K562 (cell line): ENCODE results near the gene SMG6. TPM values are rescaled to one million over a fixed set of nuclear protein-coding genes. Genes with fewer than 3 reads are reported as not detected.

ENCODE experiments used
- ATAC-seq: fragments of 200-7000 bp; cut with Tn5 transposase; 3 replicates; pipeline ENCODE4 v1.9.1; 2020; ENCODE audit warnings: moderate library complexity
- BruUV-seq: library from RNA; stranded (reverse); fragments of 400-500 nt; replicated peaks from 2 replicates; lab custom pipeline; 2021; lab: Mats Ljungman, UMichigan
- CTCF ChIA-PET: fragments of 300-600 bp; formaldehyde crosslinking; extraction: SDS; loops from one replicate; lab custom pipeline; 2021; ENCODE audit warnings: low intra/inter-chr PET ratio; lab: Yijun Ruan, JAX
- POLR2A ChIA-PET: fragments of 300-600, 350-650 bp; sonication (Branson Sonifier 250); formaldehyde crosslinking; extraction: SDS; loops from one replicate; lab custom pipeline; 2021; ENCODE audit warnings: antibody characterized with exemption, inconsistent platforms; lab: Yijun Ruan, JAX
- DNase-seq, 4 experiments: peaks; one replicate each; pipeline versions ENCODE4 v3.0.0 to v3.0.0-alpha.2; 2011 to 2018; ENCODE audit warnings: low spot score in 3 of 4, mixed read lengths in 3 of 4; ENCODE audit errors: extremely low read depth in 1 of 4
- FAIRE-seq: peaks from 2 replicates; lab custom pipeline; 2011; peaks lifted over from hg19 to GRCh38; lab: Jason Lieb, UNC
- H2AFZ ChIP-seq: 2 replicates; pipeline ENCODE4 v1.6.0; 2011; ENCODE audit warnings: low read depth, low read length, control low read depth, inconsistent platforms
- H3K27ac ChIP-seq: fragments of 200-600 bp; 3 replicates; pipeline ENCODE4 v1.8.0; 2011; ENCODE audit warnings: low read depth, mild to moderate bottlenecking, control low read depth, inconsistent platforms, low read length, moderate library complexity, mixed read lengths; ENCODE audit errors: extremely low read depth
- H3K27me3 ChIP-seq, 2 experiments: fragments of 300-600 bp in 1 of 2; 2 replicates in 1 of 2; 3 replicates in 1 of 2; pipeline versions ENCODE4 v1.6.0 to v1.8.0; 2011; ENCODE audit warnings: inconsistent platforms in 2 of 2, low read length in 2 of 2, mild to moderate bottlenecking in 1 of 2, mixed read lengths in 1 of 2, moderate library complexity in 1 of 2; ENCODE audit not compliant: control insufficient read depth in 2 of 2, insufficient read depth in 2 of 2
- H3K36me3 ChIP-seq: fragments of 300-600 bp; 3 replicates; pipeline ENCODE4 v1.8.0; 2011; ENCODE audit warnings: mild to moderate bottlenecking, low read length, inconsistent platforms; ENCODE audit not compliant: control insufficient read depth, insufficient read depth
- H3K4me1 ChIP-seq, 2 experiments: fragments of 200-600 bp in 1 of 2; replicated peaks in 1 of 2; 2 replicates in 1 of 2; 3 replicates in 1 of 2; pipeline versions ENCODE4 v1.5.1 to v1.8.0; 2011; ENCODE audit warnings: inconsistent platforms in 2 of 2, low read length in 2 of 2, mild to moderate bottlenecking in 1 of 2, mixed read lengths in 1 of 2, moderate library complexity in 1 of 2; ENCODE audit not compliant: control insufficient read depth in 2 of 2, insufficient read depth in 2 of 2
- H3K4me2 ChIP-seq: 2 replicates; pipeline ENCODE4 v1.6.1; 2011; ENCODE audit warnings: low read length, control low read depth, inconsistent platforms, mixed read lengths; ENCODE audit not compliant: insufficient read depth
- H3K4me3 ChIP-seq: fragments of 200-600 bp; sonication (generic), shearing (Covaris generic); 2 replicates; pipeline ENCODE4 v1.5.1; 2016; ENCODE audit warnings: control low read depth, inconsistent platforms
- H3K79me2 ChIP-seq: fragments of 200-600 bp; 3 replicates; pipeline ENCODE4 v1.8.0; 2011; ENCODE audit warnings: low read length, inconsistent platforms; ENCODE audit not compliant: control insufficient read depth, insufficient read depth
- H3K9ac ChIP-seq, 2 experiments: 2 replicates each; pipeline versions ENCODE4 v1.6.0 to v1.6.1; 2011; ENCODE audit warnings: low read depth in 2 of 2, low read length in 2 of 2, control low read depth in 1 of 2, inconsistent platforms in 1 of 2, mild to moderate bottlenecking in 1 of 2, mixed read lengths in 1 of 2; ENCODE audit not compliant: insufficient read depth in 1 of 2
- H3K9me1 ChIP-seq: one replicate; pipeline ENCODE4 v1.6.0; 2011; ENCODE audit warnings: inconsistent platforms, mild to moderate bottlenecking, low read length, moderate library complexity; ENCODE audit not compliant: control insufficient read depth, insufficient read depth
- H3K9me3 ChIP-seq: replicated peaks from 2 replicates; pipeline ENCODE4 v1.5.1; 2011; ENCODE audit warnings: low read depth, low read length, inconsistent platforms; ENCODE audit not compliant: control insufficient read depth, insufficient read depth
- H4K20me1 ChIP-seq: replicated peaks from 2 replicates; pipeline ENCODE4 v1.6.1; 2011; ENCODE audit warnings: low read length, inconsistent platforms, mixed read lengths; ENCODE audit not compliant: control insufficient read depth, insufficient read depth
- ATF6 ChIP-seq: sonication (generic); formaldehyde crosslinking; IDR thresholded peaks from 2 replicates; pipeline ENCODE4 v1.4.0; 2020; ENCODE audit warnings: mild to moderate bottlenecking, missing genetic modification reagents
- BCOR ChIP-seq: fragments of 450-650 bp; IDR thresholded peaks from 2 replicates; pipeline ENCODE4 v1.6.1; 2016
- COPS2 ChIP-seq: fragments of 450-650 bp; conservative IDR thresholded peaks from 2 replicates; pipeline ENCODE4 v1.6.1; 2016; ENCODE audit warnings: mild to moderate bottlenecking, moderate library complexity
- PCBP1 ChIP-seq: fragments of 200-400 bp; formaldehyde crosslinking; IDR thresholded peaks from 2 replicates; pipeline ENCODE4 v1.6.1; 2018; ENCODE audit warnings: mild to moderate bottlenecking, low read depth, low read length; ENCODE audit not compliant: poor library complexity, severe bottlenecking
- RBFOX2 ChIP-seq: fragments of 200-400 bp; formaldehyde crosslinking; IDR thresholded peaks from 2 replicates; pipeline ENCODE4 v1.6.1; 2017; ENCODE audit warnings: low read depth, mild to moderate bottlenecking, low read length, moderate library complexity
- RFX1 ChIP-seq: fragments of 450-650 bp; IDR thresholded peaks from 2 replicates; pipeline ENCODE4 v1.6.1; 2016; ENCODE audit warnings: mild to moderate bottlenecking, moderate library complexity
- TAF7 ChIP-seq: fragments of 450-650 bp; IDR thresholded peaks from 2 replicates; pipeline ENCODE4 v1.6.1; 2016; ENCODE audit warnings: missing genetic modification characterization, missing compliant biosample characterization
- THRAP3 ChIP-seq: fragments of 450-650 bp; IDR thresholded peaks from 2 replicates; pipeline ENCODE4 v1.6.1; 2016; ENCODE audit warnings: mild to moderate bottlenecking, inconsistent platforms, borderline replicate concordance
- ZNF184 ChIP-seq: sonication (generic); formaldehyde crosslinking; IDR thresholded peaks from 2 replicates; pipeline ENCODE4 v1.5.0; 2020; ENCODE audit warnings: missing genetic modification reagents
- ZNF277 ChIP-seq: fragments of 250-450 bp; sonication (Bioruptor Pico); IDR thresholded peaks from 2 replicates; pipeline ENCODE4 v1.8.0; 2022; ENCODE audit warnings: inconsistent platforms, mild to moderate bottlenecking, moderate library complexity, borderline replicate concordance
- ZSCAN29 ChIP-seq: fragments of 450-650 bp; IDR thresholded peaks from 2 replicates; pipeline ENCODE4 v1.6.1; 2017
- WGBS: fragments of 100-300 bp; shearing (Covaris generic); methylation state at CpG from one replicate; pipeline ENCODE4 v1.1.6; 2016; ENCODE audit warnings: low coverage, mixed read lengths; ENCODE audit not compliant: insufficient coverage; ENCODE audit errors: missing lambda C conversion rate; 5-methylcytosine and 5-hydroxymethylcytosine counted together
- in situ Hi-C: fragments of 300-500 bp; cut with MboI; formaldehyde crosslinking; loops from 4 replicates; pipeline ENCODE4 v1.15.0; 2018; ENCODE audit warnings: inconsistent platforms, mixed read lengths
- intact Hi-C: fragments of 100-400 bp; cut with micrococcal nuclease; formaldehyde crosslinking; loops from 2 replicates; pipeline ENCODE4 v1.14.2; 2022
- polyA plus RNA-seq, 8 experiments: library from polyadenylated mRNA; depleted of rRNA in 4 of 8; stranded (reverse) in 5 of 8; unstranded in 3 of 8; fragments of >200 nt; fragmentation: Nextera tagmentation in 2 of 8; fragmentation: Illumina TruSeq in 1 of 8; extraction: Ambion mirVana in 2 of 8; extraction: Trizol in 1 of 8; gene quantifications; 2 replicates each; pipeline versions ENCODE4 v1.2.1 to v1.2.3, GENCODE V29; 2011 to 2014; ENCODE audit warnings: inconsistent platforms in 1 of 8, missing spikeins in 1 of 8
- total RNA-seq, 7 experiments: library from RNA; depleted of rRNA in 6 of 7; stranded (reverse); fragments of >200 nt in 6 of 7; fragmentation: Illumina TruSeq in 2 of 7; extraction: Trizol in 2 of 7; gene quantifications; 2 replicates each; pipeline versions ENCODE4 v1.2.1 to v1.2.3, GENCODE V29; 2011 to 2021; ENCODE audit warnings: low replicate concordance in 1 of 7

The SMG6 gene
- total and polyA plus RNA-seq, 9 of the 15 experiments (the other 6 are each of a cell fraction or from before 2014, with no cell fraction given), result 0.44 to 13.9 (median 6.0) TPM

GRCh38 chr17:2035541-2036488, 267.8 kb downstream of the SMG6 start:
- FAIRE-seq, result no peak
- no peaks in the 10 kb centered on the region for H4K20me1 ChIP-seq
- BruUV-seq, result no TSS peak
- no peak for TF ChIP-seq PCBP1
- TF ChIP-seq TAF7 (tag), result no peak
- TF ChIP-seq ZSCAN29, result no peak
- TF ChIP-seq ZNF277 (CRISPR knock-in tag), result no peak
- TF ChIP-seq RBFOX2, result peak; percentile 15; the same call in 1 of the 2 replicates
- TF ChIP-seq ZNF184 (CRISPR knock-in tag), result no peak
- TF ChIP-seq COPS2, result no peak
- TF ChIP-seq BCOR, result no peak
- no peak for TF ChIP-seq ATF6 (CRISPR knock-in tag)
- TF ChIP-seq THRAP3, result no peak
- TF ChIP-seq RFX1, result peak; percentile 52; the same call in 1 of the 2 replicates
- peaks cover 8% of the 10 kb centered on the region; the same call in 2 of the 3 replicates for H3K79me2 ChIP-seq
- no peak for ATAC-seq
- peaks cover 30% of the 10 kb centered on the region; the same call in 2 of the 3 replicates for H3K36me3 ChIP-seq
- no peak overlapping the region for H3K9ac ChIP-seq
- H3K27ac ChIP-seq, result no peak overlapping the region
- DNase-seq, result no peak
- no peak overlapping the region for H3K4me3 ChIP-seq
- ChIA-PET CTCF (no interaction called here), POLR2A (interaction anchor here (0.5 to 0.6 kb wide), 3 partner anchors 36 to 144 kb away, joined by 3 to 4 read pairs (median 4); no protein-coding TSS in a partner anchor)
- H3K27me3 ChIP-seq, result no peaks in the 10 kb centered on the region
- peaks cover 2 to 5% of the 10 kb centered on the region in 2 experiments; a peak in 3 of 5 replicates for H3K4me1 ChIP-seq
- WGBS, result 86% methylated on average over 11 of the region's 29 CpGs
- no peak overlapping the region for H2AFZ ChIP-seq
- H3K9me1 ChIP-seq, result no peaks in the 10 kb centered on the region
- intact Hi-C loops (no loop called here), in situ Hi-C loops (loop anchor here (10.0 kb wide), 1 partner anchor 321 kb away; the partner anchor contains the start of gene TLCD2)
- no peak overlapping the region for H3K4me2 ChIP-seq
- no peaks in the 10 kb centered on the region for H3K9me3 ChIP-seq
